Panc1 (cell line): ENCODE data around the gene SVOP. TPM values are rescaled to one million over a fixed set of nuclear protein-coding genes. Genes with fewer than 3 reads are reported as not detected.

ENCODE experiments used
- ATAC-seq: fragments of 200-7000 bp; cut with Tn5 transposase; 2 replicates; pipeline ENCODE4 v1.9.1; 2020; ENCODE audit warnings: mild to moderate bottlenecking, moderate library complexity
- BruUV-seq: library from RNA; stranded (reverse); fragments of 400-500 nt; replicated peaks from 2 replicates; lab custom pipeline; 2021; lab: Mats Ljungman, UMichigan
- CTCF ChIA-PET: fragments of 300-600 bp; sonication (Branson Sonifier 250); formaldehyde crosslinking; loops from one replicate; lab custom pipeline; 2022; ENCODE audit warnings: antibody characterized with exemption; lab: Charles Lee
- POLR2A ChIA-PET: fragments of 300-600 bp; sonication (Branson Sonifier 250); formaldehyde crosslinking; loops from one replicate; lab custom pipeline; 2022; ENCODE audit warnings: antibody characterized with exemption; lab: Charles Lee
- DNase-seq: peaks from one replicate; pipeline ENCODE4 v3.0.0-alpha.2; 2010; ENCODE audit warnings: low read depth, low spot score
- H3K27ac ChIP-seq: 2 replicates; pipeline ENCODE4 v1.5.1; 2011; ENCODE audit warnings: mild to moderate bottlenecking, low read length, inconsistent platforms
- H3K27me3 ChIP-seq: fragments of 200-500 bp; sonication (Bioruptor generic); 2 replicates; pipeline ENCODE4 v1.6.0; 2014; ENCODE audit warnings: low read length, inconsistent platforms; ENCODE audit not compliant: control insufficient read depth, insufficient read depth
- H3K36me3 ChIP-seq: fragments of 200-500 bp; sonication (Bioruptor generic); 2 replicates; pipeline ENCODE4 v1.5.1; 2014; ENCODE audit warnings: inconsistent platforms, mild to moderate bottlenecking, low read length, moderate library complexity; ENCODE audit not compliant: control insufficient read depth, insufficient read depth
- H3K4me1 ChIP-seq: 2 replicates; pipeline ENCODE4 v1.5.1; 2011; ENCODE audit warnings: inconsistent platforms, mild to moderate bottlenecking, low read length, moderate library complexity; ENCODE audit not compliant: control insufficient read depth, insufficient read depth
- H3K4me3 ChIP-seq, 2 experiments: 2 replicates each; pipeline ENCODE4 v1.5.1; 2011 to 2012; ENCODE audit warnings: low read depth in 2 of 2, low read length in 2 of 2, mild to moderate bottlenecking in 2 of 2, inconsistent platforms in 1 of 2, moderate library complexity in 1 of 2
- H3K9me3 ChIP-seq: fragments of 200-500 bp; sonication (Bioruptor generic); 2 replicates; pipeline ENCODE4 v1.5.1; 2014; ENCODE audit warnings: low read depth, mild to moderate bottlenecking, inconsistent platforms, low read length, moderate library complexity; ENCODE audit not compliant: control insufficient read depth, insufficient read depth
- CTCF ChIP-seq: fragments of 450-650 bp; IDR thresholded peaks from 2 replicates; pipeline ENCODE4 v1.5.1; 2017; ENCODE audit warnings: mild to moderate bottlenecking
- POLR2AphosphoS5 ChIP-seq: IDR thresholded peaks from 2 replicates; pipeline ENCODE4 v1.6.1; 2012; ENCODE audit warnings: mild to moderate bottlenecking, low read depth, low read length, moderate library complexity
- REST ChIP-seq, 2 experiments: IDR thresholded peaks; 2 replicates each; pipeline ENCODE4 v1.6.1; 2011 to 2012; ENCODE audit warnings: low read depth in 2 of 2, control low read depth in 1 of 2, low read length in 1 of 2, mild to moderate bottlenecking in 1 of 2, moderate library complexity in 1 of 2; ENCODE audit not compliant: insufficient read depth in 1 of 2
- SIN3A ChIP-seq: IDR thresholded peaks from 2 replicates; pipeline ENCODE4 v1.6.1; 2012; ENCODE audit warnings: low read depth, mild to moderate bottlenecking, low read length, moderate library complexity, borderline replicate concordance; ENCODE audit not compliant: insufficient read depth
- TCF7L2 ChIP-seq: IDR thresholded peaks from 2 replicates; pipeline ENCODE4 v1.6.1; 2011; ENCODE audit warnings: mild to moderate bottlenecking, low read depth, low read length, inconsistent platforms
- in situ Hi-C: cut with HindIII; loops from 2 replicates; pipeline ENCODE4 v1.10.0; 2016; ENCODE audit warnings: low sequenced_read_pairs, low pct_unique_long_range_greater_than_20kb
- intact Hi-C: fragments of 100-400 bp; cut with micrococcal nuclease; formaldehyde crosslinking; loops from one replicate; pipeline ENCODE4 v1.10.0; 2022; ENCODE audit not compliant: unreplicated experiment
- total RNA-seq: library from RNA; stranded (reverse); gene quantifications from one replicate; pipeline ENCODE4 v1.2.1, GENCODE V29; 2021; ENCODE audit not compliant: unreplicated experiment

SVOP gene
- total RNA-seq, 1 experiment from 2014 or later = not detected

GRCh38 chr12:108955225-108955835, 65.5 kb downstream of the SVOP start:
- no TSS peak for BruUV-seq
- Histone ChIP-seq H3K27me3 (0 out of 2 replicates have a peak, but pooled peaks cover 2% of the 10 kb centered on the region), H3K27ac (no peak overlapping the region), H3K9me3 (no peaks in the 10 kb centered on the region), H3K36me3 (no peaks in the 10 kb centered on the region), H3K4me3 (no peak overlapping the region), H3K4me1 (peaks cover 4% of the 10 kb centered on the region; the same call in 1 of the 2 replicates)
- ChIA-PET POLR2A (no interaction called here), CTCF (no interaction called here)
- ATAC-seq (no peak), DNase-seq (no peak)
- intact Hi-C loops = loop anchor here (10.0 kb wide), 2 partner anchors 139 to 291 kb away; partner anchors contain the start of genes ALKBH2 and UNG
- TF ChIP-seq CTCF (no peak), SIN3A (no peak), REST (IDR thresholded peaks at IDR 0.05; ENCODE audit: insufficient read depth in 1 of 2, low read depth in 2 of 2, low read length in 1 of 2) (no peak), POLR2AphosphoS5 (no peak), TCF7L2 (no peak)
- in situ Hi-C loops = no loop called here

- intact Hi-C loops (loop anchor here (1.0 to 10.0 kb wide), 3 partner anchors 67 to 286 kb away; partner anchors contain the start of genes ALKBH2 and UNG), in situ Hi-C loops (no loop called here)
- ChIA-PET CTCF (interaction anchor here (0.5 to 1.8 kb wide), 5 partner anchors 11 to 286 kb away, joined by 3 to 8 read pairs (median 4); no protein-coding TSS in a partner anchor), POLR2A (interaction anchor here (0.6 kb wide), 1 partner anchor 125 kb away, joined by 3 read pairs; no protein-coding TSS in a partner anchor)
- Histone ChIP-seq H3K4me3 (peak overlapping the region in 1 of 2 experiments; percentile 36; a peak in 1 of 4 replicates), H3K36me3 (no peaks in the 10 kb centered on the region), H3K27ac (no peak overlapping the region), H3K27me3 (0 out of 2 replicates have a peak, but pooled peaks cover 2% of the 10 kb centered on the region), H3K4me1 (peaks cover 4% of the 10 kb centered on the region; the same call in 1 of the 2 replicates), H3K9me3 (no peaks in the 10 kb centered on the region; the same call in 1 of the 2 replicates)
- no peak for TF ChIP-seq TCF7L2
- peak; percentile 95 for TF ChIP-seq CTCF
- peak; percentile 41 for DNase-seq
- peak; percentile 86 for ATAC-seq
- no TSS peak for BruUV-seq
These were observed 69.7 kb downstream of the SVOP start for GRCh38 chr12:108950991-108951739.
